ENCODE data around the gene WASHC1. TPM values are rescaled to one million over a fixed set of nuclear protein-coding genes. Genes with fewer than 3 reads are reported as not detected.
"Not testable (repeated sequence)": the region's sequence is repeated elsewhere in the genome, so short reads cannot be mapped to it uniquely, and the experiment has no call there.

WASHC1 gene
- total and polyA plus RNA-seq, 9 of the 15 experiments (the other 6 are each of a cell fraction or from before 2014, with no cell fraction given) = 0.21 to 25.6 (median 11.0) TPM

GRCh38 chr9:73900-74525 is 44.8 kb upstream of the WASHC1 start:
- H3K36me3 ChIP-seq (ENCODE audit: control insufficient read depth, insufficient read depth, low read length); H3K9me3 ChIP-seq (replicated peaks; ENCODE audit: control insufficient read depth, insufficient read depth, low read depth, low read length); H4K20me1 ChIP-seq (replicated peaks; ENCODE audit: control insufficient read depth, insufficient read depth, low read length); H3K9ac ChIP-seq (ENCODE audit: insufficient read depth in 1 of 2, low read depth in 2 of 2, low read length in 2 of 2); CTCF ChIA-PET (ENCODE audit: low intra/inter-chr PET ratio); H3K4me1 ChIP-seq (replicated peaks in 1 of 2; ENCODE audit: control insufficient read depth in 2 of 2, insufficient read depth in 2 of 2, low read length in 2 of 2); BruUV-seq (replicated peaks); DNase-seq (ENCODE audit: extremely low read depth in 1 of 4, low spot score in 3 of 4); H3K9me1 ChIP-seq (ENCODE audit: control insufficient read depth, insufficient read depth, low read length); H3K79me2 ChIP-seq (ENCODE audit: control insufficient read depth, insufficient read depth, low read length); in situ Hi-C loops (cut with MboI); intact Hi-C loops (cut with micrococcal nuclease); H3K27me3 ChIP-seq (ENCODE audit: control insufficient read depth in 2 of 2, insufficient read depth in 2 of 2, low read length in 2 of 2); ATAC-seq; H3K27ac ChIP-seq (ENCODE audit: extremely low read depth, low read depth, low read length); H2AFZ ChIP-seq (ENCODE audit: low read depth, low read length); H3K4me3 ChIP-seq; FAIRE-seq; H3K4me2 ChIP-seq (ENCODE audit: insufficient read depth, low read length): not testable (repeated sequence)
- POLR2A ChIA-PET = interaction anchor here (0.6 kb wide), 1 partner anchor 262 kb away, joined by 3 read pairs; no protein-coding TSS in a partner anchor
- 58% methylated on average over 7 of the region's 18 CpGs for WGBS (ENCODE audit: insufficient coverage, low coverage, missing lambda C conversion rate)

DNA sequence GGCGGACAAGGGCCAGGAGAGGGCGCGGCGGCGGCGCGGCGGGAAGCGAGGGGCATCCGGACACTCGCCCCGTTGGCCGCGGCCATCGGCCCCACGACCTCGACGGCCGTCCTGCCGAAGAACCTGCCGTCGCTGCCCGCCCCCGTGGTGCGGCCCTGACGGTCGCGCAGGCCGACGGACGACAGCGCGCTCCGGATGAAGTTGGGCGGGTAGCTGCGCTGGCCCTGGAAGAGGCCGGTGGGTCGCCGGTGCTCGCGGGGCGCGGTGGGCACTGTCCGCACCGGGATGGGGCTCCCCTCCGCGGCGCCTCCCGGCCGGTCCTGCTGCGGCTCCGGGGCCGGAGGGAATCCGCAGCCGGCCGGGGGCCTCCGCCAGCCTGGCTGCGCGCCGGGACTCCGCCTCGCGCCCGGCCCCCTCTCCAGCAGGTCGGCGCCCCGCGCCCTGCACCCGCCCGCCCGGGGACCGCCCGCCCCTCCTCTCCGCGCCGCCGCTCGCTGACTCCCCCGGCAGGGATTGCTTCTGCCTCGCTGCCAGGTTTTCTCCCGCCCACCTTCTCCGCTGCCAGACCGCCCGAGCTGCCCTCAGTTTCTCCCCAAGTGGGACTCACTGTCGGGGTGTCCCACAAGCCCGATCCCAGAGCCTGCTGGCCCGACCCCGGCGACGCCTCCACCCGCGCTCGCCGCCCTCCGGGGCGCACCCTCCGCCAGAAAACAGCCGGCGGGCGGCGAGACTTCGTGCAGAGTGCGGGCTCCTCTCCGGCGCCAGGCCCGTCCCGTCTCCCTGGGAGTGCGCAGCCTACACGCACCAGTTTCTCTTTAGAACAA is 44.0 kb upstream of the WASHC1 start:
- intact Hi-C loops (cut with micrococcal nuclease); H4K20me1 ChIP-seq (replicated peaks; ENCODE audit: control insufficient read depth, insufficient read depth, low read length); H3K27ac ChIP-seq (ENCODE audit: extremely low read depth, low read depth, low read length); CTCF ChIA-PET (ENCODE audit: low intra/inter-chr PET ratio); FAIRE-seq; ATAC-seq; H3K4me2 ChIP-seq (ENCODE audit: insufficient read depth, low read length); H3K9ac ChIP-seq (ENCODE audit: insufficient read depth in 1 of 2, low read depth in 2 of 2, low read length in 2 of 2); H3K9me1 ChIP-seq (ENCODE audit: control insufficient read depth, insufficient read depth, low read length); H2AFZ ChIP-seq (ENCODE audit: low read depth, low read length); H3K36me3 ChIP-seq (ENCODE audit: control insufficient read depth, insufficient read depth, low read length); H3K9me3 ChIP-seq (replicated peaks; ENCODE audit: control insufficient read depth, insufficient read depth, low read depth, low read length); H3K4me3 ChIP-seq; in situ Hi-C loops (cut with MboI); H3K4me1 ChIP-seq (replicated peaks in 1 of 2; ENCODE audit: control insufficient read depth in 2 of 2, insufficient read depth in 2 of 2, low read length in 2 of 2); H3K79me2 ChIP-seq (ENCODE audit: control insufficient read depth, insufficient read depth, low read length); DNase-seq (ENCODE audit: extremely low read depth in 1 of 4, low spot score in 3 of 4); BruUV-seq (replicated peaks); H3K27me3 ChIP-seq (ENCODE audit: control insufficient read depth in 2 of 2, insufficient read depth in 2 of 2, low read length in 2 of 2): not testable (repeated sequence)
- POLR2A ChIA-PET = interaction anchor here (0.6 kb wide), 1 partner anchor 263 kb away, joined by 3 read pairs; no protein-coding TSS in a partner anchor
- WGBS (ENCODE audit: insufficient coverage, low coverage, missing lambda C conversion rate) = 90% methylated on average over 6 of the region's 109 CpGs

Data from K562 (cell line).